Sigmoid colon (tissue), 7 donors: ENCODE measurements around the gene STXBP5. TPM values are rescaled to one million over a fixed set of nuclear protein-coding genes. Genes with fewer than 3 reads are reported as not detected.

Experiments
- DNase-seq: peaks from one replicate; pipeline ENCODE4 v3.0.0-alpha.2; 2019
- H3K27ac ChIP-seq, 4 donors: fragments of 200-600 bp; sonication (generic); one replicate each; pipeline ENCODE4 v1.5.1; 2016 to 2019; ENCODE audit warnings: mild to moderate bottlenecking in 1 of 4
- H3K27me3 ChIP-seq, 3 donors: fragments of 200-600 bp; sonication (generic); one replicate each; pipeline ENCODE4 v1.5.1; 2019; ENCODE audit warnings: mild to moderate bottlenecking in 1 of 3
- H3K36me3 ChIP-seq, 4 donors: fragments of 200-600 bp; sonication (generic); one replicate each; pipeline ENCODE4 v1.5.1; 2016 to 2019
- H3K4me1 ChIP-seq, 4 donors: fragments of 200-600 bp; sonication (generic); one replicate each; pipeline ENCODE4 v1.5.1; 2017 to 2019
- H3K4me3 ChIP-seq, 4 donors: fragments of 200-600 bp; sonication (generic); one replicate each; pipeline ENCODE4 v1.5.1; 2017 to 2019; ENCODE audit warnings: mild to moderate bottlenecking in 2 of 4, moderate library complexity in 1 of 4
- H3K9me3 ChIP-seq, 4 donors: fragments of 200-600 bp in 3 of 4; sonication (generic) in 3 of 4; one replicate each; pipeline versions ENCODE4 v1.5.1 to v1.6.1; 2013 to 2019
- EP300 ChIP-seq, 4 donors: sonication (generic); formaldehyde crosslinking; IDR thresholded peaks; one replicate each; pipeline ENCODE4 v1.6.1; 2017; ENCODE audit warnings: antibody characterized with exemption in 4 of 4
- POLR2A ChIP-seq, 2 donors: fragments of 450-650 bp; IDR thresholded peaks; one replicate each; pipeline ENCODE4 v1.6.1; 2016; ENCODE audit warnings: antibody characterized with exemption in 2 of 2, mild to moderate bottlenecking in 2 of 2, moderate library complexity in 2 of 2
- POLR2AphosphoS5 ChIP-seq, 4 donors: sonication (generic); formaldehyde crosslinking; IDR thresholded peaks; one replicate each; pipeline ENCODE4 v1.6.1; 2017; ENCODE audit warnings: antibody characterized with exemption in 4 of 4
- WGBS, 2 donors: extraction: QIAGEN DNeasy Blood & Tissue Kit; methylation state at CpG; one replicate each; pipeline ENCODE4 v1.1.7; 2013; 5-methylcytosine and 5-hydroxymethylcytosine counted together
- intact Hi-C: fragments of 100-400 bp; cut with DNase I; formaldehyde crosslinking; loops from one replicate; pipeline ENCODE4 v1.15.1; 2023
- polyA plus RNA-seq, 3 donors: library from polyadenylated mRNA; stranded (reverse); fragments of 200-250 nt; gene quantifications; one replicate each; pipeline ENCODE4 v1.2.3, GENCODE V29; 2013
- total RNA-seq, 4 donors: library from RNA; depleted of rRNA; stranded (reverse); fragments of >200 nt; gene quantifications; one replicate each; pipeline ENCODE4 v1.1.0, GENCODE V29; 2016
- TF ChIP-seq, protein P1 (sequence below), 4 experiments: fragments of 450-650 bp in 3 of 4; fragments of 200-600 bp in 1 of 4; IDR thresholded peaks; one replicate each; pipeline ENCODE4 v1.5.1; 2016 to 2019; ENCODE audit warnings: antibody characterized with exemption in 4 of 4, mild to moderate bottlenecking in 3 of 4, moderate library complexity in 2 of 4
- donor health status: healthy with polysubstance abuse.
- donor health status: Bipolar disorder and iron deficiency.
- donor health status: healthy.

Gene STXBP5
- total and polyA plus RNA-seq, 7 donors: 16.0 to 34.3 (median 24.2) TPM

DNA sequence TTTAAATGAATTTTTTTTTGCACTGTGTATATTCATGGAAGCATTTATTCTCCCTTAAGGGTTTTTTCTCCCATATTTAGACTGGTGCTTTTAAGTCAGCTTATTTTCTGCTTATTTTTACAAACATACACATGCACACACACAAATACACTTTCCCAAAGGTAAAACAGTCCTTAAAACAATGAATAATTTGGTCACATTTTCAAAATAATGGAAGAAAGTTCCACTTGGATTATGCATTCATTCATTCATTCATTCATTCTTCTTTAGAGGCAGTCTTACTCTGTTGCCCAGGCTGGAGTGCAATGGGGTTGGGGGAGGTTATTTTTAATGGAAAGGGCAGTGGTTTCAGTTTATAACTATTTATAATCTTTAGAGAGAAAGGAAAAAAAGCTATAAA, 69.8 kb downstream of the STXBP5 start:
- Histone ChIP-seq H3K36me3 (peaks cover 0 to 15% (median 2%) of the 10 kb centered on the region in 4 donors), H3K27me3 (no peaks in the 10 kb centered on the region), H3K9me3 (no peaks in the 10 kb centered on the region), H3K27ac (no peak overlapping the region), H3K4me3 (no peak overlapping the region), H3K4me1 (no peaks in the 10 kb centered on the region)
- DNase-seq: no peak
- intact Hi-C loops: no loop called here
- no peak for TF ChIP-seq EP300 (IDR thresholded peaks at IDR 0.05)
- TF ChIP-seq, protein P1, sequence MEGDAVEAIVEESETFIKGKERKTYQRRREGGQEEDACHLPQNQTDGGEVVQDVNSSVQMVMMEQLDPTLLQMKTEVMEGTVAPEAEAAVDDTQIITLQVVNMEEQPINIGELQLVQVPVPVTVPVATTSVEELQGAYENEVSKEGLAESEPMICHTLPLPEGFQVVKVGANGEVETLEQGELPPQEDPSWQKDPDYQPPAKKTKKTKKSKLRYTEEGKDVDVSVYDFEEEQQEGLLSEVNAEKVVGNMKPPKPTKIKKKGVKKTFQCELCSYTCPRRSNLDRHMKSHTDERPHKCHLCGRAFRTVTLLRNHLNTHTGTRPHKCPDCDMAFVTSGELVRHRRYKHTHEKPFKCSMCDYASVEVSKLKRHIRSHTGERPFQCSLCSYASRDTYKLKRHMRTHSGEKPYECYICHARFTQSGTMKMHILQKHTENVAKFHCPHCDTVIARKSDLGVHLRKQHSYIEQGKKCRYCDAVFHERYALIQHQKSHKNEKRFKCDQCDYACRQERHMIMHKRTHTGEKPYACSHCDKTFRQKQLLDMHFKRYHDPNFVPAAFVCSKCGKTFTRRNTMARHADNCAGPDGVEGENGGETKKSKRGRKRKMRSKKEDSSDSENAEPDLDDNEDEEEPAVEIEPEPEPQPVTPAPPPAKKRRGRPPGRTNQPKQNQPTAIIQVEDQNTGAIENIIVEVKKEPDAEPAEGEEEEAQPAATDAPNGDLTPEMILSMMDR (IDR thresholded peaks at IDR 0.05): no peak
- TF ChIP-seq POLR2A (IDR thresholded peaks at IDR 0.05): no peak
- no peak for TF ChIP-seq POLR2AphosphoS5 (IDR thresholded peaks at IDR 0.05)

GRCh38 chr6:147274776-147275175, 70.6 kb downstream of the STXBP5 start:
- Histone ChIP-seq H3K27ac (no peak overlapping the region), H3K4me3 (no peak overlapping the region), H3K4me1 (no peaks in the 10 kb centered on the region), H3K27me3 (no peaks in the 10 kb centered on the region), H3K36me3 (peaks cover 0 to 23% (median 2%) of the 10 kb centered on the region in 4 donors), H3K9me3 (no peaks in the 10 kb centered on the region)
- intact Hi-C loops: no loop called here
- TF ChIP-seq POLR2A (IDR thresholded peaks at IDR 0.05) (no peak), POLR2AphosphoS5 (IDR thresholded peaks at IDR 0.05) (no peak), EP300 (IDR thresholded peaks at IDR 0.05) (no peak)
- TF ChIP-seq, protein P1 (IDR thresholded peaks at IDR 0.05): no peak
- DNase-seq: no peak

- Histone ChIP-seq H3K27ac (no peak overlapping the region), H3K4me1 (peaks cover 0 to 19% (median 16%) of the 10 kb centered on the region in 4 donors), H3K27me3 (no peaks in the 10 kb centered on the region), H3K36me3 (peaks cover 0 to 32% (median 2%) of the 10 kb centered on the region in 4 donors), H3K9me3 (no peaks in the 10 kb centered on the region), H3K4me3 (no peak overlapping the region)
- 95% methylated on average over 2 of the region's 2 CpGs for WGBS, 2 donors
- intact Hi-C loops: no loop called here
- DNase-seq: no peak
- TF ChIP-seq, protein P1 (IDR thresholded peaks at IDR 0.05): no peak
- TF ChIP-seq EP300 (IDR thresholded peaks at IDR 0.05) (no peak), POLR2A (IDR thresholded peaks at IDR 0.05) (no peak), POLR2AphosphoS5 (IDR thresholded peaks at IDR 0.05) (no peak)
These were observed 74.7 kb downstream of the STXBP5 start for GRCh38 chr6:147278891-147279290.

GRCh38 chr6:147279427-147279826, 75.2 kb downstream of the STXBP5 start:
- TF ChIP-seq POLR2AphosphoS5 (IDR thresholded peaks at IDR 0.05): no peak
- no peak for TF ChIP-seq EP300 (IDR thresholded peaks at IDR 0.05)
- TF ChIP-seq, protein P1 (IDR thresholded peaks at IDR 0.05): no peak
- no peak for TF ChIP-seq POLR2A (IDR thresholded peaks at IDR 0.05)
- H3K27ac ChIP-seq: no peak overlapping the region
- DNase-seq: no peak
- intact Hi-C loops: no loop called here
- peaks cover 0 to 25% (median 21%) of the 10 kb centered on the region in 4 donors for H3K4me1 ChIP-seq
- no peak overlapping the region for H3K4me3 ChIP-seq
- H3K9me3 ChIP-seq: no peaks in the 10 kb centered on the region
- no peaks in the 10 kb centered on the region for H3K27me3 ChIP-seq
- 87 to 90% methylated on average over 2 of the region's 2 CpGs for WGBS, 2 donors
- peaks cover 0 to 32% (median 2%) of the 10 kb centered on the region in 4 donors for H3K36me3 ChIP-seq
